GM19025 (cell line): ENCODE measurements around the gene SGCD.

ENCODE experiments used
- ATAC-seq: cut with Tn5 transposase; IDR thresholded peaks from one replicate; pipeline ENCODE4 v1.9.1; 2021; ENCODE audit warnings: mild to moderate bottlenecking, low read depth, moderate library complexity; ENCODE audit not compliant: unreplicated experiment

Gene SGCD

DNA sequence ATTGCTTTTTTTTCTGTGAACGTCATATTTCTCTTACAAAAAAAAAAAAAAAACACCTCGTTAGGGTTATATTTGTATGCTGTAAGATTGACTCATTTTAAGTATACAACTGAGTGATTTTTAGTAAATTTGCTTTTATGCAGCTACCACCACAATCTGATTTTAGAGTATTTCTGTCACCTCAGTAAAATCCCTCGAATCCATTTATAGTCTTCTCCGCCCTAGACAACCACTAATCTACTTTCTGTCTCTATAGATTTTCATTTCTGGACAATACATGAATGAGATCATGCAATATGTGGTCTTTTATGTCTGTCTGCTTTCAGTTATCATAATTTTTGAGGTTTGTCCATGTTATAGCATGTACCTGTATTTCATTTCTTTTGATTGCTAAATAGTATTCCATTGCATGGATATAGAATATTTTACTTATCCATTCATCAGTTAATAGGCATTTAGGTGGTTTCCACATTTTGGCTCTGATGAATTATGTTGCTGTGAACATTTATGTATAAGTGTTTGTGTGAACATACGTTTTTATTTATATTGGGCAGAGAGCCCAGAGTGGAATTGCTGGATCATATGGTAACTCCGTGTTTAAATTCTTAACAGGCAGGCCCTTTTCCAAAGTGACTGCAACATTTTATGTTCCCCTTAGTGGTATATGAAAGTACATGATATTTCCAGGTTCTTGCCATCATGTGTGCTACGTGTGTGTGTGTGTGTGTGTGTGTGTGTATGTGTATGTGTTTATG is 171.4 kb downstream of the SGCD start:
- ATAC-seq, result no peak

DNA sequence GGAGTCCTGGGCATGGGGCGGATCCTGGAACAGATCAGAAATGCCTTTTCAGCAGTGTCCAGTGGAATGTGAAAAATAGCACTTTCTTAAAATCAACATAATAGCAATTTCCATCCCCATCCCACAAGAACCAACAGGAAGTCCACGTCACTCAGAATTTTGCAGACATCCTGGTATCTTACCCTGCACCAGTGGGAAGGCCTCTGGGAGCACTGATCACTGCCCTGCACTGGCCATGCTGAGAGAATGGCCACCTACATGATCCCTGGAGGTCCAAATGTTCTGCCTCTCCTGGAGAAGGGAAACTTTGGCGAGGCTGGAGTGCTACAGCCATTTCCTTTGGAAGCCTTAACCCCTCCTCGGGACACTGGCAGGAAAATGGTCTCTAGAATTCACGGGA is 173.8 kb downstream of the SGCD start:
- no peak for ATAC-seq

DNA sequence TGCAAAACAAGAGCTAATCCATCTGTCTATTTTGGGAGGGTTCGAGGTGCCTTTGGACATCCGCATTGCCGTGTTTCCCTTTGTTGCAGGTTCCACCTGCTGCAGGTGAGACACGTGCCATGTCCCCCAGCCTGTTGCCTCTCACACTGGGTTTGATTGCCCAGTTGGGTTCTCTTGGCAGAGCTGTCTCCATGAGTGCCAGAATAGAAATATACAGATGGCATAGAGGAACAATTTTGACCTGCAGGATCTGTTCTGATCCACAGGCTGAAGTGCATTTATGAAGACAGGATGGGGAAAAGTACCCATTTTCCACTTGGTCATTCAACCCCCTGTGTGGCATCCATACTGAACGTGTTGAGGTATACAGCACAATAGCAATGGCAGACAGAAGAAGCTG is 178.1 kb downstream of the SGCD start:
- no peak for ATAC-seq

DNA sequence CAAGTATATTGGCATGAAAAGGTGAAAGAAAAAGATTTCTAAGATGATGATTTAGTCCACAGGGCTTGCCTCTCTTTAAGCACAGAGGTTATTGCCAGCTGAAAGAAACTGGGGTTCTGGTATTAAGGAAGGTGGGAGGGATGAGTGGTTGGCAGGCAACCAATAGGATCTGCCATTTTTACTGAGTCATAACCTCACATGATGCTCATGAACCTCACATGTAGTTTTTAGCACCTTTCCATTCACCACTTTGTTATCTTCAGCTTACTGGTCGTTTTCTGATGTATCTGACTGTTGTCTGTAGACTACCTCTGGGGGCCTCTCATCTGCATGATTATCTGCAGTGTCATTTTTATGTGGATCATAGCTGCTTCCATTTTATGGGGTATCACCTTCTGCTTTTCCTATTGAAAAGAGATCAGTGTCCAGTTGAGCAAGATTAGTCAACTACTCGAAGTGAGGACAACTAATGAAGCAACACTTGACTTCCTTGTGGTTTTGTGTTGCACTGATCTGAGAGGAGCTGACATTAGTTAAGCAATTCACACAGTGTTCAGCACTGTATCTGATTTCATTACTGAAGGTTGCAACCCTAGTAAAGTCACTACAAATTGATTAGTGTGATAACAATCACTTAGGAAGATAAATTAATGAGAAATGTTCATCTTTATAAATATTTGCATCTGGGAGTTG is 186.3 kb downstream of the SGCD start:
- no peak for ATAC-seq

DNA sequence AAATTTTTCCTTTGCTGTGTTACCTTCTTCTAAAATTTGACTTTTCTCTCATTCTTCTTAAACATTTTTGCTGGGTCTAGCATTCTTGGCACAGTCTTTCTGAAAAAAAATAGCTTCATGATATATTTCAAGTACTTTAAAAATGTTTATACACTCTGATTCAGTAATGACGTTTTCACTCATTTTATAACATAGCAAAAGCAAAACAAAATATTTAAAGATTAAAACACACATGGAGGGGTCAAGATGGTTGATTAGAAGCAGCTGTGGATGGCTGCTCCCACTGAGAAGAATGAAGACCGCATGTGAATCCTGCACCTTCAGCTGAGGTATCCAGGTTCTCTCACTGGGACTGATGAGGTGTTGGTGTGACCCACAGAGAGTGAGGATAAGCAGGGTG is 188.2 kb downstream of the SGCD start:
- ATAC-seq, result no peak

DNA sequence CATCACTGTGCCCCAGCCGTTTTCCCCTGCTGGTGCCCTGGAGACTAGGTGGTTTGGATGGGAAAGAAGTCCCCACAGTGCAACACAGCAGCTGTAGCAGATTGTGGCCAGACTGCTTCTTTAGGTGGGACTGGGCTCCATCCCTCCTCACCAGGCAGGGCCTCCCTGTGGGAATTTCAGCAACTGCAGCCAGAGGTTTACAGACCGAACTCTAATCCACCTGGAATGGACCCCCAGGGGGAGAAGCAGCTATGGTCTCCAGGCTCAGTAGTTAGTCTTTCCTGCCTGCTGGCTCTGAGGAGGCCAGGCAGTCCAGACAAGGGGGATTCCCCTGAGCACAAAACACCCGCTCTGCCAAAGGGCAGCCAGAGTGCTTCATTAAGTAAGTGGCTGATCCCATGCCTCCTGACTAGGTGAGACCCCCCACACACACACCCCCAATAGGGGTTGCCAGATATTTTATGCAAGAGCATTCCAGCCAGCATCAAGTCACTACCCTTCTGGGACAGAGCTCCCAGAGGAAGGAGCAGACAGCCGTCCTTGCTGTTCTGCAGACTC is 188.9 kb downstream of the SGCD start:
- no peak for ATAC-seq

DNA sequence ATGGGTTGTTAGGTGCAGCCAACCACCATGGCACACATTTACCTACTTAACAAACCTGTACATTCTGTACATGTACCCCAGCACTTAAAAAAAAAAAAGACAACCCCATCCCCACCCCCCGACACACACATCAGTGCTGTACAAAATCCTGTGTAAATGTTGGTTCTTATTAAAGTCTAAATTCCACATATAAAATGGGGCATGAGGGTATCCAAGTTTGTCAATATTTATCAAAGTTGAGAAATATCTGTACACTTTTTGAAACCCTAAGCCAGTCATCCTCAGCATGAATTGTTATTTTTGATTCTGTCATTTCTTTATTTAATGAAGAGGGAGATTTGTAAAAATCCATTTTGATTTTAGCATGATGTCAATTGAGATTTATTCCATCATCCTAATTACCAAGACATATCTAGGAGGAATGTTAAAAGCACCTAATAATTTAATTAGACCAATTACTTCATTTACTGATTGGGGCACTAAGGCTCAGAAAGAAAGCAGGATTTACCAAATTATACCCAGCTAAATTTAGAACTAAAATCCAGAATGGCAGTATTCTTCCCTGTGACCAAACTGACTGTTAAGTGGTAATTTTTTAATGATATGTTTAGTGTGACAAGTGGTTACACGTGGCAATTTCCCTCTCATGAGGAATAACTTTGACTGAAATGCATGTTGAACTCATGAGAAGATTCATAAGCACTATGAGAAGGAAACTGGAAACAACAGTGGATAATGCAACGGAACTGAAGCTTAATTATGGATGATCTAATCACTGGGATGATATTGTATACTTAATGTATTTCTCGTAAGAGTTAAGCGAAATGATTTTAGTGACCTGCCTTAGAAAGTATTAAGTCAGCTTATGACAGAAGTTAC is 195.9 kb downstream of the SGCD start:
- no peak for ATAC-seq

DNA sequence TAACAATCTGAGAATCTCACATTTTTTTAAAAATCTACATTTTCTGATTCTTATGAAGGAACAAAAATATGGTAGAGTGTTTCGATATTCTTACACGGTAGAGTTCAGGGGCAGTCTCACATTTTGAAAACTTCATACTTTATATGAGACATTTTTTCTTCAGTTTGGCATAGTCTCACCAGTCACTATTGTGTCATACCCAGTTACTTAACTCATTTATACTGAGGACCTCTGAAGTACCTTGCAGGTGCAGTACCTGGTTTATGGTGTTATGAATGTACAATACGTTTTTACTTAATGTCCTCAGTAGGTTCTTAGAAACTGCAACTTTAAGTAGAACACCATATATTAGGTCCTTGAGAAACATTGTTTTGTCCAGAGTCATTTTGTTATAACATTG is 196.6 kb downstream of the SGCD start:
- ATAC-seq, result no peak

DNA sequence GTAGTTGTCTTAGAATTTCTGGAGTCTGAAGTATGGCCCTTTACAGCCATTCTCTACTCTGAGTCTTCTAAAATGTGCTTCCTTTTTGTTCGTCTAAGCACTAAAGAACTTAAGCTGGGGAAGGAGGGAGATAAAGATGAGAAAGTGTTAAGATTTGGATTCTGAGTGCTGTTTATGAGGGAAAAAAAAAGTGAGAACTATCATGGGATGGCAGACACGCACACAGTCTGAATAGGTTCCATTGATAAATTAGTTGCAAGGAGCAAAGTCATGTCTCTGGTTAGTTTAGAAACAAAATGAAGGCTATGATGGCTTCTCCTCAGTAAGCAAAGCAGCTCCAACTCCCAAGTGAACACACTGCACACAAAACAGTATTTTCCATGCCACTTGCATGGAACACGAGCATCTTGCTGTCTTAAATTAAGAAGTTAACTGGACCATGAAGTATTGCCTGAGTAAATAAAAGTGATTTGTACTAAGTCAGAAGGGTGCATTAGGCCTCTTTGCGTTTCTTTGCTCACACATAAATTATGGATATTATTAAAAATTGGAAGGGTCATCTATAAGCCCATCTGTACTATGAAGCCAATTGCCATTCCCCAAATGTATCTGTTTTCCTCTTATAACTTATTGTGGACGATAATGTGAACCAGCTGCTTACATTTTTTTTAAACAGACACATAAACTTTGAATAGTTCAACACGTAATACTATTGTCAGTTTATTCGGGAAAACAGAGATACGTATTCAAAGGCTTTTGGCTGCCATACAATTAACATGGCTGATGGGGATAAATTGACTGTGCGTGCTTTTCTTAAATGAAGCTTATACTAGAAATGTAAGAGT is 199.3 kb downstream of the SGCD start:
- ATAC-seq, result no peak

DNA sequence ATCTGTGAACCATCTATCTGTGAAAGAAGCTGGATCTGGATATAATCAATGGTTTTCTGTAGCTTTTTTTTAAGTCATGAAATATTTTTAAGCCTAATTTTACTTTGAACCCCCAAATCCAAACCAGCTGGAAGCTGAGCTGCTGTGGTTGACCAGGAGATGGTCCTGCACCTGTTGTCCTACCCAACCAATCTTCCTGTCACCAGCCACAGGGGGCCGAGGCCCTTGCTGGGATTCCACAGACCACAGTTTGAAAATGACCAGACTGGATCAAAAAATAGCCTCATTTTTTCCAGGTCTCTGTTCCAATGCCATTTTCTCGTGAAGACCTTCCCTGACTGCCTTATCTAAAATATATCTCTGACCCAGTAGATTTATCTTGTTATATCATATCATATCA is 200.6 kb downstream of the SGCD start:
- no peak for ATAC-seq

DNA sequence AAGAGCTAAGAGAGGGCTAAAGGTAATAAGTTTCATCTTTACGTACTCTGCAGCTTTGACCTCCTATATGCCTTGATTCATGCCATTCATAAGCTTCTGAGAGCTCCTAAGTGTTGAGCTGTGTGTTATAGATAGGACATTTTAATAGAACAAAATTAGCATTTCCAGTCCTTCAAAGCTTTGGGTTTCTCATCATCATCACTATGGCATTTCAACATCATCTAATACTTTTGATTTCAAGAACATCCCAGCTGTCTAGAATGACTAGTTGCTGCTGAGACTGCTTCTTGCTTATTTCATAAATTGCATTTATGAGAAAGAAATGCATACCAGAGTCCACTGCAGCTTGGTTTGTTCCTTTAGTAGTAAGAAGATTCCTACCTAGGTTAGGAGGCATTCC is 201.7 kb downstream of the SGCD start:
- no peak for ATAC-seq

DNA sequence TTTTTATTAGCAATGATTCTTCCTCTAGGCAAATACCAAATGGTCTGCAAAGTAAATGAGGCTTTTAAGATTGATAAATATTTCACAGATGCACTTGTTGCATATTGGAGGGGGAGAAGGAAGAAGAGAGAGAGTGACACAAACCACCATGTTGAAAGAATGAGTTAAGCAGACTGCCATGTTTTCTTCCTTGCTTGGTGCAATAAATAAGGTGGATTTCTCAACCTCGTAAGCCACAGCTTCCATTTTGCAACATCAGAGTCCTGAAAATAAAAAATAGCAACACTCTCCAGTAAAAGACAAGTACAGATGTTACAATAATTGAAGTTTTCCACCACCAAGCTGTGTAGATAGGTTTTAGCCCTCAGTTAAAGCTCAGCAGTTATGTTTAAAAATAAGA is 202.9 kb downstream of the SGCD start:
- ATAC-seq, result no peak

DNA sequence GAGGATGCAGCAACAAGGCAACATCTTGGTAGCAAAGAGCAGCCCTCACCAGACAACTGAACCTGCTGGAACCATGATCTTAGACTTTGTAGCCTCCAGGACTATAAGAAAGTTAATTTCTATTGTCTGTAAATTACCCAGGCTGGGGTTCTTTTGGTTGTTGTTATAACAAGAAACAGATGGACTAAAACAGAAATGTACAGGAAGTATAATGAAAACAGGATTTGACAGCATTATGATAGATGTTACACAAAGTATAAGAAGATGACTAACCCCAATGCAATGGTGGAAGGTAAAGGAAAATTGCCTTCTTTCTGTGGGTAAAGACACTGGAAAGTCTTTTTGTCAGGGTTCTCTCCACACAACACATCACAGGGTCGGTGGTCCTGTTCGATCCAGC is 204.2 kb downstream of the SGCD start:
- no peak for ATAC-seq

DNA sequence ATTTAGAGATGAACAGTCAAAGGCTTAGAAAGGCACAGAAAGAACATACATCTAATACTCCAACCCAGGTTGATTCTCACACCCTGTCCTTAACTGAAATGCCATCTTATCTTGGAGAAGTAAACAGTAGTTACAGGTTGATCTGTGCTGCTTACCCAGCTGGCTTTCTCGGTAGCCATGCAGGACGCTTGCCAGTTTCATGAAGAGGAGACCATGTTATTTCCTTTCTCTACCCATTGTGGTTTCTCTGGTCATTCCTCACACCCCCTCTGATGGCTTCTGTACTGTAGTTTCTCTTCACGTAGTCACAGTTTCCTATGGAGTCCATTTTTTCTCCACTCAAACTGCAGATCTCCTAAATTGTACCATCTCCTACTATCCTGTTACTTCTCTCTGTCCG is 206.0 kb downstream of the SGCD start:
- no peak for ATAC-seq

DNA sequence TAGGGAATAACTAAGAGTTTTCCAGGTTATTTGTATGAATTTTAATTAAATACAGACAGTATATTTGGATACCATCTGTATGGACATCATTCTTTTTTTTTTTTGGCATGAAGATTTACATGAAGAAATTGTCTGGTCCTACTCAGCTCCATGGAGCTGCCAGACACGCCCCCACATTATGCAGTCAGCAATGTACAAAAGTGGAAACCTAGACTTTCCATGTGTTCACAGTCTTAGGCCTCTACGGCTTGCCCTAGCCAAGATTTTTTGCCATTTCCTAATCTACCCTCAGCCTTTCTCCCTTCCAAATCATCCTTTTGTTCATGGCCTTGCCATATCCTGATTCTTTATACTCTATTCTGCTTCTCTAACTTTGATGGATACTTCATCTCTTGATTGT is 207.1 kb downstream of the SGCD start:
- no peak for ATAC-seq

DNA sequence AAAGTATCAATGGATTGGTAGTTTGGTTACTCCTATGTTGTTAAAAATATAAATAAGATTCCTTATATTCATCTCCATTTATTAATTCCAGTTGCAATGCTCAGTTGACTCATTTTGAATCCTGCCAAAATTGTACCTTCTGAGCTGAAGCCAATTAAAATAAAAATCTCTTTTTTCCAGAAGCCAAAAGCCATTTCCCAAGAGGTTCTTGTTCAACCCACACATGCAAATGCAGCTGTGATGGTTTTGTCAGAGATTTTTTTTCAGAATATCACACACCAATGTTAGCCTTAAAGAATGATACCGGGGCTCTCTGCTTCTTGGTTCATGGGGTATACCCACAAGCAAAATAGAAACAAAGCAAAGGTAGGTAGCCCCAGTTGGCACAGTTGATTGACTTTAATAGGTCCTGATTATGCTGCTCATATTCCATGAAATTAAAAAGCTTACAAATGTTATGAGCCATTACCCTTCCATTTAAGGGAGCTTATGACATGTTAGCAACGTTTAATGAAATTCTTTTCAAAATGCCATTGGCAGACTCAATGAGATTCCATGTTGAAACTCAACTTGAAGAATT is 208.0 kb downstream of the SGCD start:
- no peak for ATAC-seq

DNA sequence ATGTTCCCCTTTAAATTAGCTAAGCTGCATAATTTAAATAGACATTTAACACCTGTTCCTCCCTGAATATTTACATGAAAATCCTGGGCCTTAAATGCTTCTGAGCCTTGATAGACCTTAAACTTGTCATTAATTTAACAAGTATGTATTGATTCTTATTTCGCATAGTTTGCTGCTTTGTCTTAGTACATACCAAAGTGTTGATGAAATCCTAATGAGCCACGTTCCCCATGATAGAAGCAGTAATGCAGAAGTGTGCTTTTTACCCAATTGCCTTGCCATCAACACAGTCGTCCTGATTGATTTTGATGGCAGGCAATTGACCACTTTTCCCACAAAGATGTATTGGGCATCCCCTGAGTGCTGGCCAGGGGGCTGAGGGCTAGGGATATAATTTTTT is 213.5 kb downstream of the SGCD start:
- ATAC-seq, result no peak

DNA sequence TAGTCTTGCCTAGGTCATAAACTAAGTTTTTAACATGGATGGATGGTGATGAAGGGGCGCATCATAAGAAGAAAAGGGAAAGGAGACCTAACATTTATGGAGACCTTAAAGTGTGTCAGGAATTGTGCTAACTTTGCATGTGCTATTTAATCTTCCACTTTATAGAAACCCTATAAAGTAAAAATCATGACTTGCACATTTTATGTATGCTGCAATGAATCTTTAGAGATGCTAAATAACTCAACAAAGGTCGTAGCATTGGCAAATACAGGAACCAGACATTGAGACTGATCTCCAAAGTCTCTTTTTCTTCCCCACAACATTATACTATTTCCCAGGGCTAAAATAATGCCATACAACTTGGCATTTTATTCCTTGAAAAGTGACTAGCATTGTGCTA is 214.6 kb downstream of the SGCD start:
- ATAC-seq, result no peak

DNA sequence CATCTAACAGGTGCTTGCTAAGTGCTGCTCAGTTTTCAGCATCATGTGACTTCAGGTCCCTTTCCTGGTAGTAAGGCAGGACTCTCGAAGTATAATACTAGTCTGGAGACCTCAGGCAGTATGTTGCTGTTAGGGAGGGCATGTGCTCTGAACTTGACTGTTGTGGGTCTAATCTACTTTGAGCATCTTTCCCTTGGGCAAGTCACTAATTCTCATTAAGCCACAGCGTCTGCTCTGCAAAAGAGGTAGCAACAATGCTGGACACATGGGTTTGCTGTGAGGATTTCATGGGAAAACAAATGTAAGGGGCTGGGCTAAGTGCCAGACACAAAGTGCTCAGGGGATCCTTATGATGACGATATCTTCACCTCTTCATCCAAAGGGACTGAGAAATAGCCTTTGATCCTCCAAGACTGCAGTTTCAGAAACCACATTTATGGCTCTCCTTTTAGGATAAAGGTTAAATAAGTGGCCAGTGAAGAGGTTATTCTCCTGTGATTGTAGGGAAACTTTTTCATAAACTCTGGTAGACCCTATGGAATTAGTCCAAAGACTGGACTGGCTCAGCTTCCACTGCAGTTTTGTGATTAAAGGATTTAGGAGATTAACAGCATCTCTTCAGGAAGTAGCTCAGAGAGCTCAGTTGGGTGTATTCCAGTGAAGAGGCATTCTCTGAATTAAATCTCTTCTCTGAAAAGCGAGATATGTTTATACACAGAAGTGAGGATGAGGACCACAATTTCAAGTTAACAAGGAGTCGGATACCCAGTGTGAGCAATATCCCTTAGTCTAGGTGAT is 216.6 kb downstream of the SGCD start:
- ATAC-seq, result no peak
